Type B pancreatic cell (in vitro differentiated cells): ENCODE data around the gene COA6. TPM values are rescaled to one million over a fixed set of nuclear protein-coding genes. Genes with fewer than 3 reads are reported as not detected.

Experiments
- DNase-seq: peaks from one replicate; pipeline ENCODE4 v3.0.0; 2021; ENCODE audit warnings: mixed read lengths; ENCODE audit not compliant: unreplicated experiment; ENCODE audit errors: extremely low spot score
- H3K27ac Mint-ChIP-seq: 2 replicates; pipeline ENCODE4 v1.8.0; 2021; ENCODE audit warnings: mild to moderate bottlenecking, mixed read lengths
- H3K27me3 Mint-ChIP-seq: 2 replicates; pipeline ENCODE4 v1.8.0; 2021; ENCODE audit warnings: mixed read lengths
- H3K36me3 Mint-ChIP-seq: 2 replicates; pipeline ENCODE4 v1.8.0; 2021; ENCODE audit warnings: mixed read lengths
- H3K4me1 Mint-ChIP-seq: one replicate; pipeline ENCODE4 v1.8.0; 2021; ENCODE audit warnings: mixed read lengths; ENCODE audit not compliant: unreplicated experiment
- H3K4me3 Mint-ChIP-seq: 2 replicates; pipeline ENCODE4 v1.8.0; 2021; ENCODE audit warnings: mild to moderate bottlenecking, mixed read lengths
- H3K9me3 Mint-ChIP-seq: 2 replicates; pipeline ENCODE4 v1.8.0; 2021; ENCODE audit warnings: mixed read lengths
- total RNA-seq: library from RNA; stranded (reverse); gene quantifications from 2 replicates; pipeline ENCODE4 v1.2.1, GENCODE V29; 2021; ENCODE audit warnings: low replicate concordance
- TF ChIP-seq, protein P1 (sequence below): fragments of 200-600 bp; sonication (generic); conservative IDR thresholded peaks from 2 replicates; pipeline ENCODE4 v1.5.0; 2021; ENCODE audit warnings: antibody characterized with exemption, mild to moderate bottlenecking

The COA6 gene
- total RNA-seq, 1 donor from 2014 or later, result 36.4 TPM

DNA sequence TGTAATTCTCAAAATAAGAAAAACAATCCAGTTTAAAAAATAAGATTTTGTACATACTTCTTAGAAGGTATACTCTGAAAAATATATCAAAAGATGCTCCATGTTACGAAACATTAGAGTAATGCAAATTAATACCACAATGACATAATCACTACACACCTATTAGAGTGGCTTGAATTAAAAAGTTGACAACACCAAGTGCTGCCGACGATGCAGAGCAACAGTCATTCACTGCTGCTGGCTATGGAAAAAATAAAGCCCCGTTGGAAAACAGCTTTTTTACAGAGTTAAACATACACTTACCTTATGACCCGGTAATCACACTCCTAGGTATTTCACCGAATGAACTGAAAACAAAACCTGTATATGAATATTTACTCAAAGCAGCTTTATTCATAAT lies 14.8 kb downstream of the COA6 start:
- Mint-ChIP-seq H3K4me3 (no peak overlapping the region), H3K9me3 (no peaks in the 10 kb centered on the region)

DNA sequence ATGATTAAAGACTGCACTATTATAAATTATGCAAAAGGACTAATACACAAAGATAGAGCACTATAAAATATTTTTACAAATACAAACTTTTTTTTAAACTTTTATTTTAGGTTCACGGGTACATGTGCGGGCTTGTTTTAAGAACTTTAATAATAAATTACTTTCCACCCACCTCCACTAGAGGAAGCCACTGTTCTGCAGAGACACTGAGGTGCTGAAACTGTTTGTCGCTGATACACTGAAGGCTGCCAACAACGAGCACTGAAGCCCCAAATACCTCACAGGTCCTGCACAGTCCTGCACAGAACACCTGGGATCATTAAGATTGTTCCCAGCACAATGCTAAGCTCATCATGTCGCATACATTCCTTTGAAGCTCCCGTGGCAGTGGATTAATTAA lies 19.9 kb downstream of the COA6 start:
- Mint-ChIP-seq H3K27ac (no peak overlapping the region), H3K4me3 (no peak overlapping the region), H3K36me3 (peaks cover 9% of the 10 kb centered on the region), H3K9me3 (no peaks in the 10 kb centered on the region), H3K27me3 (no peaks in the 10 kb centered on the region), H3K4me1 (no peaks in the 10 kb centered on the region)
- TF ChIP-seq, protein P1, sequence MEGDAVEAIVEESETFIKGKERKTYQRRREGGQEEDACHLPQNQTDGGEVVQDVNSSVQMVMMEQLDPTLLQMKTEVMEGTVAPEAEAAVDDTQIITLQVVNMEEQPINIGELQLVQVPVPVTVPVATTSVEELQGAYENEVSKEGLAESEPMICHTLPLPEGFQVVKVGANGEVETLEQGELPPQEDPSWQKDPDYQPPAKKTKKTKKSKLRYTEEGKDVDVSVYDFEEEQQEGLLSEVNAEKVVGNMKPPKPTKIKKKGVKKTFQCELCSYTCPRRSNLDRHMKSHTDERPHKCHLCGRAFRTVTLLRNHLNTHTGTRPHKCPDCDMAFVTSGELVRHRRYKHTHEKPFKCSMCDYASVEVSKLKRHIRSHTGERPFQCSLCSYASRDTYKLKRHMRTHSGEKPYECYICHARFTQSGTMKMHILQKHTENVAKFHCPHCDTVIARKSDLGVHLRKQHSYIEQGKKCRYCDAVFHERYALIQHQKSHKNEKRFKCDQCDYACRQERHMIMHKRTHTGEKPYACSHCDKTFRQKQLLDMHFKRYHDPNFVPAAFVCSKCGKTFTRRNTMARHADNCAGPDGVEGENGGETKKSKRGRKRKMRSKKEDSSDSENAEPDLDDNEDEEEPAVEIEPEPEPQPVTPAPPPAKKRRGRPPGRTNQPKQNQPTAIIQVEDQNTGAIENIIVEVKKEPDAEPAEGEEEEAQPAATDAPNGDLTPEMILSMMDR, result no peak
- DNase-seq, result no peak

More for the DNA sequence above, 14.8 kb downstream of the COA6 start:
- Mint-ChIP-seq H3K27me3 (no peaks in the 10 kb centered on the region), H3K4me1 (no peaks in the 10 kb centered on the region), H3K27ac (no peak overlapping the region), H3K36me3 (peaks cover 4% of the 10 kb centered on the region)
- no peak for DNase-seq
- TF ChIP-seq, protein P1, result no peak

DNA sequence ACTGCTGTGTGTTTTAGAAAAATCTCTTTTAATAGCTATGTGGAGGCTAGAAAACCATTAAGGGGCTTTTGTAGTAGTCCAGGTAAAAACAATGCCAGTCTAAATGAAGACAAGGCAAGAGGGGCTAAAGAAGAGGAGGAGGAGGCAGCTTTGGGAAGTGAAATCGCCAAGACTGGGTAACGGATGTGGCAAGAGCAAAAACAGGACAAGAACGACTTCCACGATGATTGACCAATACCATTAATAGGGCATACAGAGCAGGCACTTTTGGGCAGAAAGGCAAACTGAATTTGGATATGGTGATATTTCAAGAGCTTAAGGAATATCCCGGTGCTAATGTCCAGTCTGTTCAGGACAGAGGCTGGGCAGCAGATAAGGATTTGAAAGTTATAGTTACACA lies 22.0 kb downstream of the COA6 start:
- Mint-ChIP-seq H3K27me3 (no peaks in the 10 kb centered on the region), H3K36me3 (peaks cover 9% of the 10 kb centered on the region), H3K4me1 (no peaks in the 10 kb centered on the region), H3K4me3 (no peak overlapping the region), H3K9me3 (no peaks in the 10 kb centered on the region), H3K27ac (no peak overlapping the region)
- no peak for DNase-seq
- TF ChIP-seq, protein P1, result no peak

DNA sequence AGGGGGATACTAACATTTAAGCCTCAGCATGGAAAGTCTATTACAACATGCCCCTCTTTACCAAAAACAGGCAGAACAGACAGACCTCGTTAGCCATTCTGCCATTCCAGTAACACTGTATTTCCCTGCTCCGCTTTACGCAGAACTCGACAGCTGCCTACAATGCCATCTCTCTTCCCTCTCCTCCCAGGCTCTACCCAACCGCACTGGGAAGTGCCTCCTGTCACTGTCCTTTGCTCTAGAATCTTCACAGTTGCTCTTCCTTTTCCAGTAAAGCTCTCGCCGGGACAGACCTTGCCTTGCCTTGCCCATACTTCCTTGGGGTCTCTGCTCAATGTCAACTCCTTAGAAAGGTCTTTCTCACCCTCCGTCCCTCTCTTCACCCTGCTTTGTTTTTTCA lies 22.8 kb downstream of the COA6 start:
- TF ChIP-seq, protein P1, result no peak
- H3K9me3 Mint-ChIP-seq, result no peaks in the 10 kb centered on the region

DNA sequence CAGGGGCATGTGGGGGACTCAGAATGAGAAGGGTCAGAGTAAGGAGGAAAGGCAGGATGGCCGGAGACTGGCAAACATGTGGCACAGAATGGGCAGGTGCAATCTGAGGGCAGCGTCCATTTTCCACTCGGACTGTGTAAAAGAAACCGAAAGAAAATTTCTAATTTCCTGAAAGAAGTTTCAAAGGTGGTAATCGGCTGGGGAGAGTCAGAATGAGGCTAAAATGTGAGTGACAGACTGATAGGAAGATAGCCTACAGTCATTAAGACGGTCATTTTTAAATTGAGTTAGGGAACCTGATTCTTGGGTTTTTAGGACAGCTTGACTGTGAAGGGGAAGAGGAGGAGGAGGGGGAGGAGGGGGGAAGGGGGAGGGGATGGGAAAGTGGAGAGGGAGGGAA lies 23.6 kb downstream of the COA6 start:
- Mint-ChIP-seq H3K9me3 (no peaks in the 10 kb centered on the region), H3K36me3 (peaks cover 9% of the 10 kb centered on the region), H3K27me3 (no peaks in the 10 kb centered on the region), H3K27ac (no peak overlapping the region), H3K4me1 (no peaks in the 10 kb centered on the region), H3K4me3 (no peak overlapping the region)
- no peak for DNase-seq
- TF ChIP-seq, protein P1, result no peak

More for the DNA sequence above, 22.8 kb downstream of the COA6 start:
- DNase-seq, result no peak
- Mint-ChIP-seq H3K27me3 (no peaks in the 10 kb centered on the region), H3K27ac (no peak overlapping the region), H3K4me1 (no peaks in the 10 kb centered on the region), H3K4me3 (no peak overlapping the region), H3K36me3 (peaks cover 9% of the 10 kb centered on the region)

DNA sequence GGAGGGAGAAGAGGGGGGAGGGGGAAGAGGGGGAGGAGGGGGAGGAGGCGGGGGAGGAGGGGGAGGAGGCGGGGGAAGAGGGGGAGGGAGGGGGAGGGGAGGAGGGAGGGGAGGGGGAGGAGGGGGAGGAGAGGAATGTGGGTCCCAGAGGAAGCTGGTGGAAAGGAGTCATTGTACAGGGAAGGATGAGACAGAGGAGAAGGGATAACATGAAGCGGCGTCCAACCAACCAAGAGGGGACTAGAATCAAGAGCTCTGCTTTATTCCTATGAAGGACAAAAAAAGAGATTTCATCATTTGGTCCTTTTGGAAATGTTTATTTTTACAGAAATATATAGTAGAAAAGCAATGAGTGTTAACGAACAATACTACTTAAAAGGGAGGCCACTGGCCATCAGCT lies 24.5 kb downstream of the COA6 start:
- DNase-seq, result no peak
- Mint-ChIP-seq H3K4me1 (no peaks in the 10 kb centered on the region), H3K27me3 (no peaks in the 10 kb centered on the region), H3K27ac (no peak overlapping the region), H3K36me3 (peaks cover 9% of the 10 kb centered on the region), H3K9me3 (no peaks in the 10 kb centered on the region), H3K4me3 (no peak overlapping the region)
- TF ChIP-seq, protein P1, result no peak
